GM19351 (cell line): ENCODE data around the gene ATP6V1C2.

Experiments
- ATAC-seq: cut with Tn5 transposase; IDR thresholded peaks from one replicate; pipeline ENCODE4 v1.9.1; 2021; ENCODE audit warnings: mild to moderate bottlenecking, moderate library complexity; ENCODE audit not compliant: unreplicated experiment

ATP6V1C2 gene

DNA sequence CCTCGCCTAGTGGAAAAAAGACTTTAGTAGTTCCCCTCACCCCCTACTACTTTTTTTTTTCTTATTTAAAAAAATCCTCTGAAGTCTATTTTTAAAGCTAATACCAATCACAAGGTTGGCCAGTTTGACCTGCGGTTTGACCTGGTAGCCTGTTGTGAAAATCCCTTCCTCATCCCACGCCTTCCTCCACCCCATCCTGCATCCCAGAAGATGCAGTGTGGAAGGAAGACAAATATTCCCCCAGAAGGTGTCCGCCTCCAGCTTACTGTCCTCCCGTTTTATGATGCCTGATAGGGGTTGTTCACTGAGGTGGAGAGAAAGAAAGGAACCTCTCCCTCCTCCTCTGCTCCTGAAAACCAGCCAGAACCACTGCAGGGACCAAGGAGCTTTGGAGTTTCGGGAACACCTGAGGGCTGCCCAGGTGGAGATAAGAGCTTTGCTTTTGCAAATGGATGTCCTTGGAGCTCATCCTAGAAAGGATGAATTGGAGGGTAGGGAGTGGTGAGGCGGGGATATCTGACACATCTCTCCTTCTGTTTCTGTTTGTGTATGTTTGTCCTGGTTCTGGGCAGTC lies 909 bp downstream of the ATP6V1C2 start:
- ATAC-seq = no peak

DNA sequence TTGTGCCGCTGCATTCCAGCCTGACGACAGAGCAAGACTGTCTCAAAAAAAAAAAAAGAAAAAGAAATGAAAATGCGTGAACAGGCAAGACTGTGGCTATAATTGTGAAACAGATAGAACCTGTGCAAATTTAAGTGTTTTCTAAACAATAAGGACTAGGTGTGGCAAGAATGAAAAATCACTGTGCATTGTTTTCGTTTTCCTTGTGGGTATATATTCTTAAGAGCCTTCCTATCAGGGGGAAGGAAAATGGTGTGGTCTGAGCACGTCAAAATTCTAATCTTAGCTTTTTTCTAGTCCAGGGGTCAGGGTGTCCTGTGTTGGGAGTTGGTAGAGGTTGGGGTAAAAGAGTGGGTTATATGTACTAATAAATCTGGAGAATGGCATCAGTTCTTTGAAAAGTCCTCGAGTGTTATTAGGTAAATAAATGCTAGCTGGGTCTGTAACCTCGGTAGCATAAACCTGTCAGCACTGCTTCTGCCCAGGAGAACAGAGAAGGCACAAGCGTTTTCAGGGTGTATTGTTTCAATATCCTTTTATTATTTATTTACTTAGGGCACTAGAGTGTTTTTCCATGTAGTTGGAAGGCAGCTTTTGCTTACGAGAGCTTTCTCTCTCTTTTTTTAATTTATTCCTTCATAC lies 11.6 kb downstream of the ATP6V1C2 start:
- ATAC-seq = no peak

- no peak for ATAC-seq
Measured at GRCh38 chr2:10733566-10733925, 12.1 kb downstream of the ATP6V1C2 start.

DNA sequence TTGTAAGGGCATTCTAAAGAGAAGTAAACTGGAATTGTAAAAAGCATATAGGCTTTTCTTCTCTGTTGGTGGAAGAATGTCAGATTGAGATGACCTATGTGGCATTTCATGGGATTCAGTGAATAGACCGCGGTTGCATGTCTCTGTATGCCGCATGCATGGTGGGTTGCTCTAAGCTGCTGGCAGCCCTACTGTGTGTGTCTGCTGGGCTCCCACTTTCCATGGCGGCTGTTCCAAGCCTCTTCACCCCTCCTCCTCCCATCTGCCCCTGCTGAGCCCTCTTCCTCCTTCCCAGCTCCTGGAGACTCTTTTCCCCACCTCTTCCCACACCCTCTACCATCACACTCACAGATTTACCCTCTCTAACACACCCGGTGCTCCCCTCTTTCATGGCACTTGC lies 12.6 kb downstream of the ATP6V1C2 start:
- ATAC-seq = no peak

DNA sequence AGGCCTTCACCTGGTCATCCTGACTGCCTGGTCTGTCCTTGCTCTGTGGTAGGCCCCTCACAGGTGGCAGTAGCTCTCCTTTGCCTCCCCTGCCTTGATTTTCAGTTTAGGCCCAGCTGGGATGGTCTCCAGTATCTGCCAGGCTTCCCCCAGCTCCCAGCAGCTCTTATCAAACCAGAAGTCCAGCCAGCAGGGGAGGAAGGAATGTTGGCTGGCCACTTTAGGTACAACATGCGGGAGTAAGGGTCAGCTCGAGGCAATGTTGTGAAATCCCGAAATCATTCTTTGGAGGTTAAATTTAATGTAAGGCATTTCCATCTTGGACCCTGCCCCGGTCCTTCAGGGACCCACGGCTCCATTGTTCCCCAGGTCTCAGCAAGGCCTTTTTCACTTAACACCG lies 16.8 kb downstream of the ATP6V1C2 start:
- ATAC-seq = no peak

DNA sequence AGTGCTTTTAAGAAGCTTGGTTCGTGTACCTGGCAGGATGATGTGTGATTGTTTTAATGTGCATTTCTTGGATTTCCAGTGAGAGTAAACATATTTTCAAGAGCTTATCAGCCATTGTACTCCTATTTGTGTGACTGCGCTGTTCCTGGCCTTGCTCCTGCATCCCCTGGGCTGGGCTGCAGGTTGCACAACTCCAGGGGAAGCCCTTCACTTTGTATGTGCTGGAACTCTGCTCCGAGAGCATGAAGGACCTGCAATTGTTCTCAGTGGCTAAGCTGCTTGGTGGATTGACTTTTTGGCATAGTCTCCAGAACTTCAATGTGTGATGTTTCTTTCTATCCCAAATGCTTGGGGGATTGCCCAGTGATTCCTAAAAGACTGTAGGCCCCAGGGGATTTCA lies 18.8 kb downstream of the ATP6V1C2 start:
- no peak for ATAC-seq

DNA sequence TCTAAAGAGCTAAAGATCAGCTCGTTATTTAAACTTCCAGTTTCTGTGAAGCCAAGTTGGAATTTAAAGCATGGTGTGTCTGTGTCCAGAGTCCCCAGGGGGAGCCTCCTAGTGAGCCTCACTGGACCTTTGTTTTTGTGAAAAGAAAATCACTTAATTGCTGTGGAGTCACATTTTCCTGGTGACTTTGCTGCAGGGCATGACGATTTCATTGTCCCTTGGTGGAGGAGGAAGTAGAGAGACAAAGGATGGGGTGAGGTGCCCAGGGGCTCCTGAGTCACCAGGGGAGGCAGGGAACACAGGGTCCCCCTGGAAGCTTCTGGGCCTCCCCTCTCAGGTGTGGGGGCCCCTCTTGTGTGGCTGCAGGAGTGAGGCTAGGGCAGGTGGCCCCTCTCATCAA lies 19.7 kb downstream of the ATP6V1C2 start:
- ATAC-seq = no peak

DNA sequence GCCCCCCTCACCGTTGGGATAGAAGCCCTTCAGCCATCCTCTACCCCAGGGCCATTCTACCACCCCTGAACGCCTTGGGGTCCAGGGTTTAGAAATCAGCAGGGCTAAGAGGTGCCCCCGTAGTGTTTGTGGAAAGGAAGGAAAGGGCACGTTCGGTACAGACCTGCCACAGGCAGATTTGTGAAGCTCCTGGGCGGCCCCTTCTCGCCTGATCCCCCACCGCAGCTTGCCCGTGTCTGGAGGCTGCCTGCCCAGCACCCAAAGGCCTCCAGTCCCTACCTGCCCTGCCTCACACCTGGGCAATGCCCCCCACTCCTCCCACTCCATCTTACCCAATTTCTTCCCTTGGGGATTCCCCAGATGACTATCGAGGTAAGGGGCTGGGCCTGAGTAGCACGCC lies 21.2 kb downstream of the ATP6V1C2 start:
- ATAC-seq = no peak

DNA sequence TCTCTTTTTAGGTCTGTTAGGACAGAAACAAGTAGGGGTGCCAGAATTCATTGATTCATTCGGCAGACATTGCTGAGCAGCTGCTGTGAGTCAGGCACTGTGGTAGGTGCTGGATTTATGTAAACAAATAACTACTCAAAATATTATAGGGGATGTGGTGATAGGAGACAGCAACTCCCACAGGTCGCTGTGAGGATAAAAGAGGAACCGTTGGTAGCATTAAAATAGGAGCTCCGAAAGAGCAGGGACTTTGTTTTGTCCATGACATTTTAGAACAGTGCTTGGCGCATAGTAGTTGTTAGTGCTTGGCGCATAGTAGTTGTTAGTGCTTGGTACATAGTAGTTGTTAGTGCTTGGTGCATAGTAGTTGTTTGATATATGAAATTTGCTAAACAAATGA lies 29.2 kb downstream of the ATP6V1C2 start:
- no peak for ATAC-seq

DNA sequence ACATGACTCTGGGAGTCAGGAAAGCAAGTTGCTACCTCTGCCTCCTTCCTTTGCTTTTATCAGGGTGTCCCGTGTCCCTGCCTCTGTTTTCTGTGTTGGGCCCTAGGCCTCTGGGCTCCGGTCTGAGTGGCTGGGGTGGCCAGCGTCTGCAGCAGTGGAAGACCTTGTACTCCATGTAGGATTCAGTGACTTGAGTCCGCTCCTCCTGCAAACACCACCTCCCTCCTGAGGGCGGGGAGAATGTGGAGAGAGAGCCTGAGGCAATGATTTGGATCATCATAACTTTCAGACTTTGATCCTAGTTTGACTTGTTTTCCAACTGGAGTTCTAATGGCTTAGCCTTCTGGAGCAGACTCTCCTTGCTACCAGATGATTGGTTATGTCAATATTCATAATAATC lies 30.8 kb downstream of the ATP6V1C2 start:
- no peak for ATAC-seq

GRCh38 chr2:10753156-10753555 lies 31.7 kb downstream of the ATP6V1C2 start:
- no peak for ATAC-seq

DNA sequence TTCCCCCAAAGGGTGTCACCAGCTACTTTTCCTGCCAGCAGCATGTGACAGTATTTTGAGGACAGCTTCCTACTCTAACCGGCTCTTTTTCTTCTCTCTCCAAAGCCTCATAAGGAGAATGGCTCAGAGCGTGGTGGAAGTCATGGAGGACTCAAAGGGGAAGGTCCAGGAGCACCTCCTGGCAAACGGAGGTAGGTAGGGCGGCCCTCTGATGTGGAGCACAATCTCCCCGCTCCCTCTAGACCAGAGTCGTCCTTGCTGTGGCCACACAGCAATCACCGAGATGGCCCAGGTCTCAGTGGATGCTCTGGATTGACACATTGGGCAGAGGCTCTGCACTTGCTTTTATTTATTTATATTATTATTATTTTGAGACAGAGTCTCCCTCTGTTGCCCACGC lies 32.4 kb downstream of the ATP6V1C2 start:
- no peak for ATAC-seq

- no peak for ATAC-seq
Measured at GRCh38 chr2:10755621-10756020, 34.2 kb downstream of the ATP6V1C2 start.

DNA sequence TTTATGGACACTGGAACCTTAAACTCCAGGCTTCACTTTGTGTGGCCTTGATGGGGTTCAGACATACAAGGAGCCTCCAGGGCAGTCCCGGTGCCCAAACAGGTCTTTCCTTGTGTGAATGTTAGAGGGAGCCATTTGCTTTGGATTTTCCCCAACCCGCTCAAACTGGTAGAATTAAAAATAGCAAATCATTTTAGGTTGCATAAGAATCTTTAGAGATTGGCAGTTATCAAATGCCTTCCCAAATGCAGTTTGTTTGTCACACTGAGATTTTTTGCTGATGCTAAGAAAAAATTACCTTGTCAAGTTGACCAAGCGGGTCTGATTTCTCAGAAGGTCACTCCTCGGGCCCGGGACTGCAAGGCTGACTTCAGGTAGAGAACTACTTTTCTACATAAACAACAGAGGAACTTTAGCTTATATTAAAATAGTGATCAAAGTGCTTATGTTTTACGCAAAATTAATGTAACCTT lies 36.4 kb downstream of the ATP6V1C2 start:
- ATAC-seq = no peak

DNA sequence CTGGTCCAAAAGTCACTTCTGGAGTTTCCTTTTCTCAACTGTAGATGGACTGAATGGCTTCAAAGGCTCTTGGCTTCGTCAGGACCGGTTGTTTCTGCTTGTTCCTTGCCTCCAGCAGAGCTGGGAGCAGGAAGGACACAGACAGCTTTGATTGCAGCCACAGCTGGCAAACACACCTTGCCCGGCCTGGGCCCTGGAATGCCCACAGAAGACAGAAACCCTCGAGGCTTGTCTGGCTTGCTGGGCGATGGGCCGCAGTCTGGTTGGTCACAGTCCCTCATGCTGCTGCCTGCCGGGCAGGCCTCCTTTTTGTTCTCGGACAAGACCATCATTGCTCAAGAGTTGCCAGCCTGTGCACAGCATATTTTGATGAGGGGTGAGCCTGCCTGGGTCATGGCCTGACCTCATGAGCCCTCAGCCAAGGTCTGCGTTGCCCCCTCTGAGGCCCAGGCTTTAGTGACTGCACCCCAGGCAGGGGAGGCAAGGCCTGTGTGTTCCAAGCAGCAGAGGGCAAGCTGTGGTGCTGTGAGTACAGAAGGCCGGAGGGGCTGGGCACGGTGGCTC lies 37.8 kb downstream of the ATP6V1C2 start:
- no peak for ATAC-seq

DNA sequence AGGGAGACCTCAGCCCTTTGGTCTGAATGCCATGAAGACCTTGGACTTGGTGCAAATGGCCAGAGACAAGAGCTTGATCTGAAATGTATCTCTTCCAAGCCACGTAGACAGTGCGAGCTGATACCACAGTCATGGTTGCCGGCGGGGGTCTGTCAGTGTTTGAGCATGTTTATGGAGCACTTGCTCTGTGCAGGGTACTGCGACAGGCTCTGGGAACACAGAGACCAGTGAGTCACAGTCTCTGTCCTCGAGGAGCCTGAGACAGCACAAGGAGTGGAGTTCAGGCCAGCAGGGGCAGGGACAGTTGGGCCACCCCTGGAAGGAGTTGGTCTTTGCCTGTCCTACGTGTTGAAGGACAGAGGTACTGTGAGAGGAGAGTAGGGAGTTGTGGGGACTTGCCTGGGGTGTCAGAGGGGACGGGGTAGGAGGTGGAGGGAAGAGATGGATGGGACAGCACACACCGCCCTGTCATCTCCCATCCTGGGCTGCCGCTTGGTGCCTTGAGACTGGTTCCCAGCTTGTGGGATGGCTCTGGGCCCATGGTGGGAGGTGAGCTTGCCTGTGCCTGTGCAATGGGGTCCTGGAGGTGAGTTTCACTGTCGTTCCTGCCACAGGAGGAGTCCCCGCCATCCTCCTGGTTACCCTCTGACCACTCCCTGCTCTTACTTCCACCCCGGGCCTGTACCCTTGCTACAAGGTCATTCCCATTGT lies 39.5 kb downstream of the ATP6V1C2 start:
- ATAC-seq = no peak

GRCh38 chr2:10761591-10761990 lies 40.2 kb downstream of the ATP6V1C2 start:
- no peak for ATAC-seq

DNA sequence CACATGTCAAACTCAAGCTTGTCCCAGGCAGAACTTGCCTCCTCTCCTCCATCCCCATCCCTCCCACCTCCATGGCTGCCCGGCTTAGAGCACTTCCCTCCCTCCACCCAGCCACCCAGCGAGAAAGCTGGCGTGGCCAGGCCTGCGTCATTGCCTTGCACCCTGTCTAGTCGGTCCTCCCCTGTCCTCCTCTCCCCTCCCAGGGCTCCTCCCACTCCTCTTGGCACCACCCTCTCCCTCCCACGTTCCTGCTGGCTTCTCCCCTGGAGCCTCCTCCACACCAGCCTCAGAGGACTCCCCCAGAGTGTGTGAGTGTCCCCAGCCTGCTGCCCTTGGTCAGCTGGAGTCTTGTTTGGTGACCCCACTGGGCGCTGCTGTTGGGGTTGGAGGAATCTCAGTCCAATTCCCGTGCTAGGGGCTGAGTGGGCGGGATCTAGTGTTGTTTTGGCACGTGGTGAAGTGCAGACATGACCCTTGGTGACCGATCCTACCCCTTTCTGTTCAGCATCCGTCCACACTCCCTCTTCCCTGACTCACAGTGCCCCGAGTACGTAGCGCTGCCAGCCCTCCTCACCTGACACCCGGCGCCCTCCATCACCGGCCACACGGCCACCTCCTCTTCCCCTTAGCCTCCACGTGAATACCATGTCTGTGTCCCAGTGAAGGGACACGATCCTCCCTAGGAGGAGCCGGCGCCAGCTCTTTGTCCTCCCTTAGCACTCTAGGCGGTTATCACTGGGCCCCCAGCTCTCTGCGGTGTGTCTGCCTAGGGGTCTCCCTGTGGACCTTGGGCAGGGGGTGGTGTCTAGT lies 41.4 kb downstream of the ATP6V1C2 start:
- no peak for ATAC-seq

DNA sequence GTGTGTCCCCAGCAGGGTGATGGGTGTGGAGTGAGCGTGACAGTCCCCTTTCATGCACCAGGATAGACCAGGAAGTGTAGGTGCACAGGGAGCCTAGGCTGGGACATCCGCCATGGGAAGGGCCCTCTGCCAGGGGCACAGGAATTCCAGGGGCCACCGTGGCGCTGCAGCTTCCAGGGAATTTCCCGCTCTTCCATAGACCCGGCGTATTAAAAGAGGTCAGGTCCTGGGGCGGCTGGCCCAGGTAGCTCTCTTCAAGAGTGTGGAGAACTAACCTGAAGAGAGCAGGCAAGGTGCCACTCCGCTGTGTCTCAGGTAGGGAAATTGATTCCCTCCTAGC lies 42.0 kb downstream of the ATP6V1C2 start:
- ATAC-seq = no peak

DNA sequence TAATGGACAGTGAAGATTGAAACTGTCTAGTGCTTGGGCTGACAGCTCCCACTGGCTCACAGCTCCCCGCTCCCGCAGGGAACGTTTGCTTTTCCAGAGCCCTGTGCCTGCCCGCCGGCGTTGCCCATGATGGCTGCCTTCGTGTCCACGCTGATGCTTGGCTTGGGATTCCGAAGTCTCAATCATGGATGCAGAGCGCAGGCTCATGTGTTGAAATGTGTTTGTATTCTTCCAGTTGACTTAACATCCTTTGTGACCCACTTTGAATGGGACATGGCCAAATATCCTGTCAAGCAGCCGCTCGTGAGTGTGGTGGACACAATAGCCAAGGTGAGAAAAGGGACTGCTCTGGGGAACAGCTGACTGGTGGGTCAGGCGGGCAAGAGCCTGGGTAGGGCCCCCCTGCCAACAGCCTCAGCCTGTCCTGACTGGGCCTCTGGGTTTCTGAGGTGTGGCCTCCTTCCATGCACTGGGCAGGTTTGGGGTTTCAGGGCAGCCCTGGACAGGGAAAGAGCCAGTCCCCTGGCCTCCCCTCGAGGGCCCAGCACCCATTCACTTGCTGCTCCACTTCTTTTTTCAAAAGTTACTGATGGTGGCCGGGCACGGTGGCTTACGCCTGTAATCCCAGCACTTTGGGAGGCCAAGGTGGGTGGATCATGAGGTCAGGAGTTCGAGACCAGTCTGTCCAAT lies 42.8 kb downstream of the ATP6V1C2 start:
- ATAC-seq = no peak

DNA sequence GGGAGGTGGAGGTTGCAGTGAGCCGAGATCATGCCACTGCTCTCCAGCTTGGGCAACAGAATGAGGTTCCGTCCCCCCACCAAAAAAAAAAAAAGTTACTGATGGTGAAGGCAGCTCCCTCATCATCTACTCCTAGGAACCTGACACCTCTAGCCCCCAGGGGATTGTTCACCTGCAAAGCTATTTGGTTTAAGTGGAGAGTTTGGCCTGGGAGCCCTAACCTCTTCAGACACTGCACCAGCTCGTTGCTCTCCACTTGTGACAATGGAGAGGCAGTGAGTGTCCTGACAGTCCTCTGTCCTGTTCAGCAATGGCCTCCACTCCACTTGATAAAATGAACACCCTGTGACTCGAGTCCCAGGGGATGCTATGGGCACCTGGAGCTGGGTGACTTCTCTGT lies 43.5 kb downstream of the ATP6V1C2 start:
- ATAC-seq = no peak
